Measurements from ENCODE around the gene TMEM81.

- TF ChIP-seq GABPA (IDR thresholded peaks at IDR 0.05; ENCODE audit: low read depth): no peak
- TF ChIP-seq EP300 (IDR thresholded peaks at IDR 0.05; ENCODE audit: borderline replicate concordance in 1 of 2, control insufficient read depth in 1 of 2, low read depth in 2 of 2, low read length in 2 of 2): no peak
- no peak for TF ChIP-seq E2F4 (IDR thresholded peaks at IDR 0.05; ENCODE audit: low read depth, low read length)
- TF ChIP-seq CTCF (IDR thresholded peaks at IDR 0.05 in 2 of 3, conservative IDR thresholded peaks at IDR 0.05 in 1 of 3; ENCODE audit: control insufficient read depth in 2 of 3, extremely low read depth in 1 of 3, insufficient read depth in 1 of 3, low read depth in 3 of 3, low read length in 3 of 3): no peak
- no peak for TF ChIP-seq POLR2A (IDR thresholded peaks at IDR 0.05; ENCODE audit: low read depth, low read length)
- no peak for TF ChIP-seq STAT3 (IDR thresholded peaks at IDR 0.05; ENCODE audit: low read depth, low read length)
Observed at GRCh38 chr1:205127646-205128045, 43.4 kb upstream of the TMEM81 start.

All from GM12878 (cell line).